ENCODE measurements around the gene FOXB2. TPM values are rescaled to one million over a fixed set of nuclear protein-coding genes. Genes with fewer than 3 reads are reported as not detected.

Gene FOXB2
- total and polyA plus RNA-seq, 2 of the 8 experiments (the other 6 are each of a cell fraction or from before 2014, with no cell fraction given): 0.15 to 0.22 TPM

DNA sequence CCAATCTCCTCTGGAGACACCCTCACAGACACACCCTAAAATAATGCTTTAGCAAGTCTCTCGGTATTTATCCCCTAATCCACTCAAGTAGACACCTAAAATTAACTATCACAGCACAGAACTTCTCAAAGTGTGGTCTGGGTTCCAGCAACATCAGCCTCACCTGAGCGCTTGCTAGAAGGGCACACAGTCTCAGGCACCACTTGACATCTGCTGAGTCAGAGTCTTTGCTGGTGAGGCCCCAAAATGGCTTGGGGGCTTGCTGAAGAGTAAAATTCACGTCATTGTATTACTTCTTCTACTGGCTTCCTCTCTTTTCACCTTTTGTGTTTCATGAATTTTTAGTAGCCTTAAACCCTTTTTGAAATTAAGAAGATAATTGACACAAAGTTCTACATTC, 9.0 kb downstream of the FOXB2 start:
- Histone ChIP-seq H4K5ac (ENCODE audit: insufficient read length, low read depth, low read length) (no peak overlapping the region), H2BK12ac (ENCODE audit: low read depth, low read length) (peak overlapping the region; percentile 51; the same call in 1 of the 2 replicates), H2AK5ac (ENCODE audit: low read depth, low read length) (no peak overlapping the region), H2AFZ (ENCODE audit: low read length) (peak overlapping the region; percentile 26; the same call in 1 of the 2 replicates), H4K91ac (replicated peaks; ENCODE audit: insufficient read length, low read length) (peak overlapping the region; percentile 52), H3K4me3 (ENCODE audit: extremely low read depth in 1 of 4, insufficient read depth in 2 of 4, low read depth in 3 of 4, low read length in 4 of 4) (no peak overlapping the region), H3K27ac (ENCODE audit: low read depth, low read length) (no peak overlapping the region), H3K27me3 (replicated peaks in 1 of 4; ENCODE audit: control insufficient read depth in 3 of 4, extremely low read depth in 1 of 4, insufficient read depth in 3 of 4, low read length in 3 of 4) (peaks cover 0 to 17% (median 15%) of the 10 kb centered on the region in 4 experiments; a peak in 6 of 7 replicates), H3K36me3 (ENCODE audit: control insufficient read depth in 2 of 4, insufficient read depth in 4 of 4, low read length in 3 of 4) (no peaks in the 10 kb centered on the region), H4K20me1 (replicated peaks in 1 of 2; ENCODE audit: control insufficient read depth in 1 of 2, insufficient read depth in 2 of 2, low read length in 2 of 2) (no peaks in the 10 kb centered on the region), H3K4me2 (ENCODE audit: insufficient read depth in 1 of 2, low read depth in 2 of 2, low read length in 2 of 2) (peak overlapping the region in 1 of 2 experiments; percentile 15; a peak in 1 of 4 replicates), H3K9me3 (ENCODE audit: insufficient read depth in 2 of 2, low read depth in 1 of 2, low read length in 1 of 2) (no peaks in the 10 kb centered on the region), H2BK120ac (replicated peaks; ENCODE audit: low read depth, low read length) (no peak overlapping the region), H3K9ac (replicated peaks in 1 of 4; ENCODE audit: extremely low read depth in 1 of 4, low read depth in 3 of 4, low read length in 3 of 4) (no peak overlapping the region; a peak in 1 of 7 replicates), H3K79me1 (ENCODE audit: low read depth, low read length) (no peaks in the 10 kb centered on the region), H4K8ac (ENCODE audit: extremely low read depth, insufficient read depth, low read length) (no peak overlapping the region), H3K14ac (ENCODE audit: insufficient read length) (no peak overlapping the region), H2BK15ac (ENCODE audit: low read length) (no peak overlapping the region), H2BK5ac (ENCODE audit: low read depth, low read length) (peak overlapping the region; percentile 40; the same call in 1 of the 2 replicates), H3K4ac (replicated peaks; ENCODE audit: insufficient read length, low read depth, low read length) (no peak overlapping the region), H2BK20ac (ENCODE audit: low read length) (peak overlapping the region; percentile 16; the same call in 1 of the 2 replicates), H3K23me2 (ENCODE audit: low read depth, low read length) (no peaks in the 10 kb centered on the region; the same call in 1 of the 2 replicates), H3K4me1 (replicated peaks in 1 of 4; ENCODE audit: control insufficient read depth in 3 of 4, insufficient read depth in 4 of 4, low read length in 3 of 4) (peaks cover 5 to 12% (median 7%) of the 10 kb centered on the region in 4 experiments; a peak in 6 of 7 replicates), H3K18ac (ENCODE audit: extremely low read depth, low read length) (no peak overlapping the region), H3K79me2 (ENCODE audit: control insufficient read depth in 1 of 2, insufficient read depth in 2 of 2, low read length in 2 of 2) (no peaks in the 10 kb centered on the region), H3K56ac (replicated peaks; ENCODE audit: insufficient read length, low read depth, low read length) (no peak overlapping the region), H3K23ac (ENCODE audit: insufficient read length) (no peak overlapping the region)
- ChIA-PET POLR2A (ENCODE audit: partially characterized antibody) (interaction anchor here (2.1 kb wide), 1 partner anchor 9 kb away, joined by 8 read pairs; no protein-coding TSS in a partner anchor), CTCF (ENCODE audit: partially characterized antibody) (interaction anchor here (0.6 to 1.7 kb wide), 5 partner anchors 9 to 1006 kb away, joined by 3 to 8 read pairs (median 3); no protein-coding TSS in a partner anchor)
- no peak for TF ChIP-seq SAP30 (IDR thresholded peaks at IDR 0.05; ENCODE audit: insufficient read depth, insufficient replicate concordance, low read length)
- TF ChIP-seq POLR2A (IDR thresholded peaks at IDR 0.05; ENCODE audit: control extremely low read depth in 1 of 2, low read depth in 2 of 2, low read length in 2 of 2): no peak
- TF ChIP-seq YY1 (IDR thresholded peaks at IDR 0.05; ENCODE audit: low read depth, low read length): no peak
- TF ChIP-seq BACH1 (IDR thresholded peaks at IDR 0.05; ENCODE audit: low read length): peak; percentile 92
- peak; percentile 85 for TF ChIP-seq MAFK (IDR thresholded peaks at IDR 0.05; ENCODE audit: low read depth, low read length)
- no peak for TF ChIP-seq SRF (IDR thresholded peaks at IDR 0.05; ENCODE audit: low read depth, low read length)
- TF ChIP-seq SP4 (IDR thresholded peaks at IDR 0.05; ENCODE audit: low read length): no peak
- no peak for TF ChIP-seq SIX5 (IDR thresholded peaks at IDR 0.05; ENCODE audit: low read depth, low read length)
- no peak for TF ChIP-seq TCF12 (IDR thresholded peaks at IDR 0.05; ENCODE audit: low read depth, low read length)
- no peak for TF ChIP-seq CREB1 (IDR thresholded peaks at IDR 0.05)
- TF ChIP-seq, protein P1, sequence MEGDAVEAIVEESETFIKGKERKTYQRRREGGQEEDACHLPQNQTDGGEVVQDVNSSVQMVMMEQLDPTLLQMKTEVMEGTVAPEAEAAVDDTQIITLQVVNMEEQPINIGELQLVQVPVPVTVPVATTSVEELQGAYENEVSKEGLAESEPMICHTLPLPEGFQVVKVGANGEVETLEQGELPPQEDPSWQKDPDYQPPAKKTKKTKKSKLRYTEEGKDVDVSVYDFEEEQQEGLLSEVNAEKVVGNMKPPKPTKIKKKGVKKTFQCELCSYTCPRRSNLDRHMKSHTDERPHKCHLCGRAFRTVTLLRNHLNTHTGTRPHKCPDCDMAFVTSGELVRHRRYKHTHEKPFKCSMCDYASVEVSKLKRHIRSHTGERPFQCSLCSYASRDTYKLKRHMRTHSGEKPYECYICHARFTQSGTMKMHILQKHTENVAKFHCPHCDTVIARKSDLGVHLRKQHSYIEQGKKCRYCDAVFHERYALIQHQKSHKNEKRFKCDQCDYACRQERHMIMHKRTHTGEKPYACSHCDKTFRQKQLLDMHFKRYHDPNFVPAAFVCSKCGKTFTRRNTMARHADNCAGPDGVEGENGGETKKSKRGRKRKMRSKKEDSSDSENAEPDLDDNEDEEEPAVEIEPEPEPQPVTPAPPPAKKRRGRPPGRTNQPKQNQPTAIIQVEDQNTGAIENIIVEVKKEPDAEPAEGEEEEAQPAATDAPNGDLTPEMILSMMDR (IDR thresholded peaks at IDR 0.05; ENCODE audit: control extremely low read depth in 1 of 3, insufficient read depth in 1 of 3, low read depth in 1 of 3, low read length in 3 of 3): no peak
- DNase-seq (ENCODE audit: low read depth in 1 of 2, low spot score in 2 of 2) (no peak), FAIRE-seq (peak; percentile 13)
- 60% methylated on average over 3 of the region's 3 CpGs; no CpG with 5 or more reads in 1 of the 2 experiments for WGBS, 2 experiments (ENCODE audit: extremely low coverage in 1 of 2, insufficient coverage in 1 of 2, insufficient read length in 1 of 2, insufficient replicate concordance in 2 of 2, low coverage in 1 of 2, low lambda C conversion rate in 2 of 2, missing lambda C conversion rate in 1 of 2)

Measured in H1 (cell line).